ENCODE data around the gene TCEAL5.

GRCh38 chrX:103249805-103250204, 26.7 kb downstream of the TCEAL5 start:
- TF ChIP-seq, protein P1, sequence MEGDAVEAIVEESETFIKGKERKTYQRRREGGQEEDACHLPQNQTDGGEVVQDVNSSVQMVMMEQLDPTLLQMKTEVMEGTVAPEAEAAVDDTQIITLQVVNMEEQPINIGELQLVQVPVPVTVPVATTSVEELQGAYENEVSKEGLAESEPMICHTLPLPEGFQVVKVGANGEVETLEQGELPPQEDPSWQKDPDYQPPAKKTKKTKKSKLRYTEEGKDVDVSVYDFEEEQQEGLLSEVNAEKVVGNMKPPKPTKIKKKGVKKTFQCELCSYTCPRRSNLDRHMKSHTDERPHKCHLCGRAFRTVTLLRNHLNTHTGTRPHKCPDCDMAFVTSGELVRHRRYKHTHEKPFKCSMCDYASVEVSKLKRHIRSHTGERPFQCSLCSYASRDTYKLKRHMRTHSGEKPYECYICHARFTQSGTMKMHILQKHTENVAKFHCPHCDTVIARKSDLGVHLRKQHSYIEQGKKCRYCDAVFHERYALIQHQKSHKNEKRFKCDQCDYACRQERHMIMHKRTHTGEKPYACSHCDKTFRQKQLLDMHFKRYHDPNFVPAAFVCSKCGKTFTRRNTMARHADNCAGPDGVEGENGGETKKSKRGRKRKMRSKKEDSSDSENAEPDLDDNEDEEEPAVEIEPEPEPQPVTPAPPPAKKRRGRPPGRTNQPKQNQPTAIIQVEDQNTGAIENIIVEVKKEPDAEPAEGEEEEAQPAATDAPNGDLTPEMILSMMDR (IDR thresholded peaks at IDR 0.05): no peak
- no peak for TF ChIP-seq POLR2A (IDR thresholded peaks at IDR 0.05)
